Duodenal mucosa (tissue), 2 donors: ENCODE results near the gene ST3GAL5.
"Not testable (repeated sequence)": the region's sequence is repeated elsewhere in the genome, so short reads cannot be mapped to it uniquely, and the experiment has no call there.

Experiments used
- H3K27ac ChIP-seq: one replicate; pipeline ENCODE4 v1.7.0; 2013; ENCODE audit warnings: low read depth, low read length
- H3K27me3 ChIP-seq, 2 donors: one replicate each; pipeline ENCODE4 v1.7.0; 2013; ENCODE audit warnings: low read length in 2 of 2, control low read depth in 1 of 2; ENCODE audit not compliant: insufficient read depth in 2 of 2, control insufficient read depth in 1 of 2
- H3K36me3 ChIP-seq, 2 donors: one replicate each; pipeline ENCODE4 v1.7.0; 2013; ENCODE audit warnings: low read length in 2 of 2, control low read depth in 1 of 2; ENCODE audit not compliant: insufficient read depth in 2 of 2, control insufficient read depth in 1 of 2
- H3K4me1 ChIP-seq, 2 donors: one replicate each; pipeline ENCODE4 v1.7.0; 2013; ENCODE audit warnings: low read length in 2 of 2, control low read depth in 1 of 2; ENCODE audit not compliant: insufficient read depth in 2 of 2, control insufficient read depth in 1 of 2
- H3K4me3 ChIP-seq, 2 donors: one replicate each; pipeline ENCODE4 v1.7.0; 2013; ENCODE audit warnings: low read length in 2 of 2, low read depth in 1 of 2
- H3K9ac ChIP-seq, 2 donors: one replicate each; pipeline ENCODE4 v1.7.0; 2013; ENCODE audit warnings: low read length in 2 of 2, low read depth in 1 of 2
- H3K9me3 ChIP-seq, 2 donors: one replicate each; pipeline ENCODE4 v1.7.0; 2013; ENCODE audit warnings: low read length in 2 of 2, control low read depth in 1 of 2; ENCODE audit not compliant: control insufficient read depth in 1 of 2

ST3GAL5 gene

GRCh38 chr2:85893428-85894258 is 4.9 kb upstream of the ST3GAL5 start:
- peaks cover 4 to 15% of the 10 kb centered on the region in 2 donors for H3K4me1 ChIP-seq
- no peaks in the 10 kb centered on the region for H3K36me3 ChIP-seq
- no peak overlapping the region for H3K27ac ChIP-seq
- no peaks in the 10 kb centered on the region for H3K27me3 ChIP-seq
- no peak overlapping the region for H3K9ac ChIP-seq
- H3K4me3 ChIP-seq = no peak overlapping the region
- H3K9me3 ChIP-seq = no peaks in the 10 kb centered on the region

DNA sequence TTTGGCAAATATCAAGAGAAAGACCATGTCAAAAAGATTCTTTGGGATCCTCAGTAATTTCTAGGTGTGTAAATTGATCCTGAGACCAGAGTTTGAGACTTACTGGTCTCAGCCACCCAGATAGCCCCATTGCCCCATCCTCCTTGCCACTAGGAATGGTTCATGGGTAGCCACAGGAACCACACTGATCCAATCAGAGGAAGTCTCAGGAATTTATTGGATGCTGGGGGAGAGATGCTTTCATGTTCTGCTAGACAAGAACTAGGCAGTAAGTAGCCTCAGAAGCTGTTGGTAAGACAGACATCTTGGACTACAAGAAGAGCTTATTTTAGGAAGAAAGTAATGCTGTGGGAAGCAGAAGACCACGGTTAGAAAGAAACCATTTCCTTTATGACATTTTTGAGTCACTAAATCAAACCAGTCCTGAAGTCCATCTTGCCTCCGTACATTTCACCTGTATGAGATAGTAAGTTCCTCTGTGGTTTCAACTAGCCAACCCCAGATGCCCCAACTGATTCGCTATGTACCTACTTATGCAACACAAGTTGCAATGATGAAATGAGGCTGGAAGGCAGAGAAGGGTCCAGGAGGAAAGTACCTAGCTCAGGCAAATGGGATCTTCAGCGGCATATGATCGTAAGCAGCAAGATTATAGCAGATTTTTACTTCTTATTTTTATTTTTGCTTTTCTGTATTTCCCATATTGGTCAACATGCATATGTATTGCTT is 3.6 kb upstream of the ST3GAL5 start:
- peaks cover 9 to 23% of the 10 kb centered on the region in 2 donors for H3K4me1 ChIP-seq
- no peaks in the 10 kb centered on the region for H3K36me3 ChIP-seq
- H3K4me3 ChIP-seq = no peak overlapping the region
- no peaks in the 10 kb centered on the region for H3K9me3 ChIP-seq
- H3K9ac ChIP-seq = no peak overlapping the region
- H3K27me3 ChIP-seq = no peaks in the 10 kb centered on the region
- no peak overlapping the region for H3K27ac ChIP-seq

GRCh38 chr2:85890522-85891176 is 1.9 kb upstream of the ST3GAL5 start:
- H3K27me3 ChIP-seq = no peaks in the 10 kb centered on the region

GRCh38 chr2:85889627-85890281 is 964 bp upstream of the ST3GAL5 start:
- H3K9ac ChIP-seq = peak overlapping the region; percentile 59 to 63
- H3K4me1 ChIP-seq = peaks cover 16 to 28% of the 10 kb centered on the region in 2 donors
- peak overlapping the region; percentile 26 for H3K27ac ChIP-seq
- no peaks in the 10 kb centered on the region for H3K27me3 ChIP-seq
- H3K4me3 ChIP-seq = peak overlapping the region; percentile 78 to 82
- H3K9me3 ChIP-seq = no peaks in the 10 kb centered on the region
- no peaks in the 10 kb centered on the region for H3K36me3 ChIP-seq

More at GRCh38 chr2:85890522-85891176, 1.9 kb upstream of the ST3GAL5 start:
- Histone ChIP-seq H3K9ac (no peak overlapping the region), H3K36me3 (no peaks in the 10 kb centered on the region), H3K4me3 (no peak overlapping the region), H3K4me1 (peaks cover 16 to 23% of the 10 kb centered on the region in 2 donors), H3K27ac (no peak overlapping the region), H3K9me3 (no peaks in the 10 kb centered on the region)

DNA sequence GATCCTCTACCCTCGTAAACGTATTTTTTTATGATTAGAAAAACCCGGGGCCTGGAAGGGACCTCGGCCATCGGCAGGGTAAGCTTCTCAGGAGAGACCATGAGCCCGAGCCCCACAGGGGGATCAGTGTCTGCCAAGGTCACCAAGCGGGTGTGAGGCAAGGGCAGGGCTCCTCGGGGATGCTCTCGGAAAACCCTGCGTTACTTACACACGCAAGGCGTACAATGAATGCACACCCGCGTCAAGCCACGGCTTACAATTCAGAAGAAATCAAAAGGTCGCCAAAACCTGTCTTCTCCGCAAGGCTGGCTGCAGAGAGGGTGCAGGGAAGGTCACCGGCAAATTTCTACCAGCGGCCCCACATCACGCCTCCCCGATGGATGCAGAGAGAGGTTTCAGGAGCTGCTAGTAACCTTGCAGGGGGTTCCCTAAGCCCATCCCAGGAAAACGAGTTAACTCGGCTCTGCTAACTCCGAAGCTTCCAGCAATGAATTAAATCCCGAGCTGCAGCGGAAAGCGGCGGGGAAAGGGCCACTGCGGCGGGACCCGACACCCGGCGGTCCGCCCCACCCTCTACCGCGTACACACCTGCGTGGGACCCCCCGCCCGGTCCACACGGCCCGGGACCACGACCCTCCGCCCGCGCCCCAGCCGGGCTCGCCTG is 638 bp downstream of the ST3GAL5 start:
- Histone ChIP-seq H3K4me3 (peak overlapping the region; percentile 78 to 79), H3K27ac (peak overlapping the region; percentile 39), H3K27me3 (no peaks in the 10 kb centered on the region), H3K9ac (peak overlapping the region; percentile 63 to 71), H3K36me3 (no peaks in the 10 kb centered on the region), H3K9me3 (no peaks in the 10 kb centered on the region), H3K4me1 (peaks cover 16 to 32% of the 10 kb centered on the region in 2 donors)

GRCh38 chr2:85887566-85888019 is 1.2 kb downstream of the ST3GAL5 start:
- H3K27ac ChIP-seq = no peak overlapping the region
- no peaks in the 10 kb centered on the region for H3K36me3 ChIP-seq

GRCh38 chr2:85886590-85886989 is 2.2 kb downstream of the ST3GAL5 start:
- H3K4me3 ChIP-seq = peak overlapping the region; percentile 39 to 78
- no peaks in the 10 kb centered on the region for H3K36me3 ChIP-seq
- H3K9me3 ChIP-seq = no peaks in the 10 kb centered on the region
- H3K27me3 ChIP-seq = no peaks in the 10 kb centered on the region
- H3K4me1 ChIP-seq = peaks cover 16 to 32% of the 10 kb centered on the region in 2 donors
- H3K27ac ChIP-seq = no peak overlapping the region
- no peak overlapping the region for H3K9ac ChIP-seq

More at GRCh38 chr2:85887566-85888019, 1.2 kb downstream of the ST3GAL5 start:
- H3K4me3 ChIP-seq = peak overlapping the region; percentile 78 to 79
- H3K9ac ChIP-seq = peak overlapping the region; percentile 63 to 71
- peaks cover 16 to 32% of the 10 kb centered on the region in 2 donors for H3K4me1 ChIP-seq
- no peaks in the 10 kb centered on the region for H3K9me3 ChIP-seq
- H3K27me3 ChIP-seq = no peaks in the 10 kb centered on the region

DNA sequence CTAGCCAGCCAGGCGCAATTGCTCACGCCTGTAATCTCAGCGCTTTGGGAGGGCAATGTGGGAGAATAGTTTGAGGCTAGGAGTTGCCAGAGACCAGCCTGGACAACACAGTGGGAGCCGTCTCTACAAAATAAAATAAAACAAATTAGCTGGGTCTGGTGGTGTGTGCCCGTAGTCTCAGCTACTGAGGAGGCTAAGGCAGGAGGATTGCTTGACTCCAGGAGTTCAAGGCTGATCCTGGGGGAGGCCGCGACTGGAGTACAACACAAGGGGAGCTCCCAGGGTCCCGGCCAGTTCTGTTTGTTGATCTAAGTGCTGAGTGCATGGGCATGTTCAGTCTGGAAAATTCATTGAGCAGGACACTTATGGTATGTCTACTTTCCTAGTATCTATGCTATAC is 2.6 kb downstream of the ST3GAL5 start:
- Histone ChIP-seq H3K27me3 (no peaks in the 10 kb centered on the region), H3K27ac (no peak overlapping the region), H3K9ac (no peak overlapping the region), H3K4me3 (no peak overlapping the region), H3K4me1 (peaks cover 16 to 32% of the 10 kb centered on the region in 2 donors), H3K9me3 (no peaks in the 10 kb centered on the region), H3K36me3 (no peaks in the 10 kb centered on the region)

GRCh38 chr2:85881781-85882180 is 7.0 kb downstream of the ST3GAL5 start:
- H3K27me3 ChIP-seq, H3K4me3 ChIP-seq, H3K9ac ChIP-seq, H3K27ac ChIP-seq, H3K9me3 ChIP-seq, H3K36me3 ChIP-seq: not testable (repeated sequence)
- peaks cover 5 to 15% of the 10 kb centered on the region in 2 donors for H3K4me1 ChIP-seq
